ENCODE results near the gene TRIM31. TPM values are rescaled to one million over a fixed set of nuclear protein-coding genes. Genes with fewer than 3 reads are reported as not detected.

Gene TRIM31
- total and polyA plus RNA-seq, 10 of the 15 experiments (the other 5 are each of a cell fraction or from before 2014, with no cell fraction given) = 0.09 to 20.5 (median 0.31) TPM; not detected in 3

- TF ChIP-seq E2F4 (IDR thresholded peaks at IDR 0.05; ENCODE audit: low read depth, low read length) = peak; percentile 40; the same call in 1 of the 2 replicates
- peak; percentile 16 for TF ChIP-seq SP1 (IDR thresholded peaks at IDR 0.05; ENCODE audit: low read depth, low read length)
- TF ChIP-seq IKZF1 (conservative IDR thresholded peaks at IDR 0.05) = peak; percentile 40
- peak in 1 of 2 experiments; percentile 18; a peak in 1 of 4 replicates for TF ChIP-seq IKZF2 (IDR thresholded peaks at IDR 0.05)
- 0 out of 2 replicates have a peak, but pooled peaks have one; percentile 42 for TF ChIP-seq RCOR1 (conservative IDR thresholded peaks at IDR 0.05; ENCODE audit: low read depth, low read length)
- 0 out of 2 replicates have a peak, but pooled peaks have one; percentile 54 for TF ChIP-seq RB1 (IDR thresholded peaks at IDR 0.05; ENCODE audit: borderline replicate concordance)
- peak; percentile 98 to 100 (median 100); a peak in 5 of 6 replicates for TF ChIP-seq CTCF (IDR thresholded peaks at IDR 0.05 in 2 of 3, conservative IDR thresholded peaks at IDR 0.05 in 1 of 3; ENCODE audit: control insufficient read depth in 2 of 3, extremely low read depth in 1 of 3, insufficient read depth in 1 of 3, low read depth in 3 of 3, low read length in 3 of 3)
- no peak for TF ChIP-seq E4F1 (IDR thresholded peaks at IDR 0.05; ENCODE audit: borderline replicate concordance, partially characterized antibody)
- TF ChIP-seq MLLT1 (IDR thresholded peaks at IDR 0.05) = peak; percentile 70; the same call in 1 of the 2 replicates
- no peak for TF ChIP-seq ASH2L (IDR thresholded peaks at IDR 0.05; ENCODE audit: borderline replicate concordance, low read depth)
- peak; percentile 84; the same call in 1 of the 2 replicates for TF ChIP-seq HDGF (IDR thresholded peaks at IDR 0.05)
- TF ChIP-seq CBX3 (IDR thresholded peaks at IDR 0.05; ENCODE audit: borderline replicate concordance, low read depth) = no peak
- no peak for TF ChIP-seq BCL3 (IDR thresholded peaks at IDR 0.05; ENCODE audit: borderline replicate concordance, insufficient read depth, low read depth, low read length, poor library complexity, severe bottlenecking)
- TF ChIP-seq YY1 (IDR thresholded peaks at IDR 0.05; ENCODE audit: low read depth, low read length) = peak; percentile 82; the same call in 1 of the 2 replicates
- TF ChIP-seq ZNF622 (IDR thresholded peaks at IDR 0.05) = no peak
- TF ChIP-seq STAT1 (conservative IDR thresholded peaks at IDR 0.05) = peak; percentile 70; the same call in 1 of the 2 replicates
- TF ChIP-seq MTA2 (IDR thresholded peaks at IDR 0.05; ENCODE audit: low read depth) = 0 out of 2 replicates have a peak, but pooled peaks have one; percentile 18
- TF ChIP-seq EP300 (IDR thresholded peaks at IDR 0.05; ENCODE audit: borderline replicate concordance in 1 of 2, control insufficient read depth in 1 of 2, low read depth in 2 of 2, low read length in 2 of 2) = no peak
- TF ChIP-seq IRF4 (IDR thresholded peaks at IDR 0.05; ENCODE audit: low read depth, low read length) = peak; percentile 40; the same call in 1 of the 2 replicates
Observed at GRCh38 chr6:30130887-30131862, 18.3 kb upstream of the TRIM31 start (continued).

All from GM12878 (cell line).